HFFc6 (cell line): ENCODE results near the gene CST7. TPM values are rescaled to one million over a fixed set of nuclear protein-coding genes. Genes with fewer than 3 reads are reported as not detected.

Experiments used
- DNase-seq: peaks from one replicate; pipeline ENCODE4 v3.0.0-alpha.2; 2018
- H3K27ac Mint-ChIP-seq: 2 replicates; pipeline ENCODE4 v1.8.0; 2020; ENCODE audit warnings: mild to moderate bottlenecking, mixed read lengths
- H3K27me3 Mint-ChIP-seq: 2 replicates; pipeline ENCODE4 v1.8.0; 2021; ENCODE audit warnings: mild to moderate bottlenecking, moderate library complexity, mixed read lengths; ENCODE audit not compliant: insufficient read depth
- H3K36me3 Mint-ChIP-seq: 2 replicates; pipeline ENCODE4 v1.8.0; 2021; ENCODE audit warnings: low read depth, mixed read lengths
- H3K4me1 Mint-ChIP-seq: 2 replicates; pipeline ENCODE4 v1.8.0; 2020; ENCODE audit warnings: low read depth, mixed read lengths
- H3K4me3 Mint-ChIP-seq: 2 replicates; pipeline ENCODE4 v1.8.0; 2020; ENCODE audit warnings: mild to moderate bottlenecking, moderate library complexity, mixed read lengths
- H3K9me3 Mint-ChIP-seq: 2 replicates; pipeline ENCODE4 v1.8.0; 2020; ENCODE audit warnings: mild to moderate bottlenecking, mixed read lengths
- total RNA-seq, 6 experiments: library from RNA; stranded (reverse); fragmentation: NEBNext Ultra II Directional; extraction: Animal tissue kit (Norgen Biotek cat#: 25700); gene quantifications; 2 replicates in 1 of 6; 3 replicates in 5 of 6; pipeline ENCODE4 v1.2.3, GENCODE V29; 2021
- TF ChIP-seq, protein P1 (sequence below): fragments of 200-600 bp; sonication (generic); IDR thresholded peaks from 2 replicates; pipeline ENCODE4 v1.5.0; 2021; ENCODE audit warnings: antibody characterized with exemption, mild to moderate bottlenecking

Gene CST7
- total RNA-seq, 6 experiments from 2014 or later = not detected

- TF ChIP-seq, protein P1, sequence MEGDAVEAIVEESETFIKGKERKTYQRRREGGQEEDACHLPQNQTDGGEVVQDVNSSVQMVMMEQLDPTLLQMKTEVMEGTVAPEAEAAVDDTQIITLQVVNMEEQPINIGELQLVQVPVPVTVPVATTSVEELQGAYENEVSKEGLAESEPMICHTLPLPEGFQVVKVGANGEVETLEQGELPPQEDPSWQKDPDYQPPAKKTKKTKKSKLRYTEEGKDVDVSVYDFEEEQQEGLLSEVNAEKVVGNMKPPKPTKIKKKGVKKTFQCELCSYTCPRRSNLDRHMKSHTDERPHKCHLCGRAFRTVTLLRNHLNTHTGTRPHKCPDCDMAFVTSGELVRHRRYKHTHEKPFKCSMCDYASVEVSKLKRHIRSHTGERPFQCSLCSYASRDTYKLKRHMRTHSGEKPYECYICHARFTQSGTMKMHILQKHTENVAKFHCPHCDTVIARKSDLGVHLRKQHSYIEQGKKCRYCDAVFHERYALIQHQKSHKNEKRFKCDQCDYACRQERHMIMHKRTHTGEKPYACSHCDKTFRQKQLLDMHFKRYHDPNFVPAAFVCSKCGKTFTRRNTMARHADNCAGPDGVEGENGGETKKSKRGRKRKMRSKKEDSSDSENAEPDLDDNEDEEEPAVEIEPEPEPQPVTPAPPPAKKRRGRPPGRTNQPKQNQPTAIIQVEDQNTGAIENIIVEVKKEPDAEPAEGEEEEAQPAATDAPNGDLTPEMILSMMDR = no peak
- Mint-ChIP-seq H3K9me3 (no peaks in the 10 kb centered on the region), H3K4me1 (peaks cover 31% of the 10 kb centered on the region), H3K27ac (no peak overlapping the region), H3K27me3 (peaks cover 7% of the 10 kb centered on the region), H3K36me3 (no peaks in the 10 kb centered on the region), H3K4me3 (no peak overlapping the region)
- DNase-seq = no peak
Observed at GRCh38 chr20:24933266-24933908, 15.7 kb upstream of the CST7 start.

- H3K4me3 Mint-ChIP-seq = no peak overlapping the region
- no peak for DNase-seq
- H3K36me3 Mint-ChIP-seq = no peaks in the 10 kb centered on the region
- H3K9me3 Mint-ChIP-seq = no peaks in the 10 kb centered on the region
- no peak overlapping the region for H3K27ac Mint-ChIP-seq
- peaks cover 31% of the 10 kb centered on the region for H3K4me1 Mint-ChIP-seq
- TF ChIP-seq, protein P1 = no peak
- H3K27me3 Mint-ChIP-seq = peaks cover 13% of the 10 kb centered on the region
Observed at GRCh38 chr20:24934101-24934661, 14.9 kb upstream of the CST7 start.

DNA sequence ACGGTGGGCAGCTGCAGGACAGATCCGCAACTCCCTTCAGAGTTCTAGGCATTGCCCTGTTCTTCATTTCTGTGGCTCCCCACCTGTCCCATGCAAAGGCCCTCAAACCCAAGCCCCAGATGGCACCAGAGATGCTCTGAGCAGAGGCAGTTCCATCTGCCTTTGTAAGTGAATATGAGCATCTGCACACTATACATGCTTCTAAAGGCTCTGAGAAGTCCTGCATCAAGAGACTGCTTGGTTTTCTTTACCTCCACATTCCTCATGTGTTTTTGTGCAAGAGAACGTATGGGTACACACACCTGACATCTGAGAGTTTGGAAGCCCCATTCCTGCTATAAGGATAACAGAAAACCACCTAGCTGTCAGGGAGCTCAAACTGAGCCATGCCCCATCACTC, 14.4 kb upstream of the CST7 start:
- no peak for DNase-seq
- Mint-ChIP-seq H3K4me1 (peaks cover 31% of the 10 kb centered on the region), H3K27ac (no peak overlapping the region), H3K27me3 (peaks cover 11% of the 10 kb centered on the region), H3K9me3 (no peaks in the 10 kb centered on the region), H3K4me3 (no peak overlapping the region), H3K36me3 (no peaks in the 10 kb centered on the region)
- TF ChIP-seq, protein P1 = no peak

DNA sequence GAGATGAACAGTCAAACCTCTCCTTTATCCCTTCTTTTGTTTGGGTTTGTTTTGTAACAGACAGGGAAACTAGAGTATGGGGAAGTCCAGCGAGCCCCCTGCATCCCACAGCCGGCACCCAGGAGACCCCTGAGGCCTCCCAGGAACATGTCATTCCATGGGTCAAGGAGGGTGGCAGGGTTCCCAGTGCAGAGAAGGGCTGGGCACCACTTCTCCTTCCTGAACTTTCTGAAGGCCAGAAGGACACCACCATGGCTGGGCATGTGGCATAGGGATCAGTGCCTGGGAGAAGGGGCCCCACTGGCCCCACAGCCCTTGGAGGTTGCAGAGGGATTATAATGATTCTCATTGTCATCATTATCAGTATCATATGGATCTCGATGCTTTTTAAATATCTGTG, 13.9 kb upstream of the CST7 start:
- H3K9me3 Mint-ChIP-seq = no peaks in the 10 kb centered on the region
- TF ChIP-seq, protein P1 = no peak
- no peak for DNase-seq
- no peak overlapping the region for H3K27ac Mint-ChIP-seq
- H3K4me3 Mint-ChIP-seq = no peak overlapping the region
- H3K27me3 Mint-ChIP-seq = peaks cover 10% of the 10 kb centered on the region
- H3K4me1 Mint-ChIP-seq = peaks cover 27% of the 10 kb centered on the region
- no peaks in the 10 kb centered on the region for H3K36me3 Mint-ChIP-seq

GRCh38 chr20:24935766-24936525, 13.1 kb upstream of the CST7 start:
- TF ChIP-seq, protein P1 = no peak
- DNase-seq = no peak
- Mint-ChIP-seq H3K9me3 (no peaks in the 10 kb centered on the region), H3K4me3 (no peak overlapping the region), H3K27ac (no peak overlapping the region), H3K4me1 (peaks cover 21% of the 10 kb centered on the region), H3K36me3 (no peaks in the 10 kb centered on the region), H3K27me3 (peaks cover 14% of the 10 kb centered on the region)
